ENCODE data around the gene TMUB1. TPM values are rescaled to one million over a fixed set of nuclear protein-coding genes. Genes with fewer than 3 reads are reported as not detected.

TMUB1 gene
- total RNA-seq, 1 donor from 2014 or later = 30.1 TPM

DNA sequence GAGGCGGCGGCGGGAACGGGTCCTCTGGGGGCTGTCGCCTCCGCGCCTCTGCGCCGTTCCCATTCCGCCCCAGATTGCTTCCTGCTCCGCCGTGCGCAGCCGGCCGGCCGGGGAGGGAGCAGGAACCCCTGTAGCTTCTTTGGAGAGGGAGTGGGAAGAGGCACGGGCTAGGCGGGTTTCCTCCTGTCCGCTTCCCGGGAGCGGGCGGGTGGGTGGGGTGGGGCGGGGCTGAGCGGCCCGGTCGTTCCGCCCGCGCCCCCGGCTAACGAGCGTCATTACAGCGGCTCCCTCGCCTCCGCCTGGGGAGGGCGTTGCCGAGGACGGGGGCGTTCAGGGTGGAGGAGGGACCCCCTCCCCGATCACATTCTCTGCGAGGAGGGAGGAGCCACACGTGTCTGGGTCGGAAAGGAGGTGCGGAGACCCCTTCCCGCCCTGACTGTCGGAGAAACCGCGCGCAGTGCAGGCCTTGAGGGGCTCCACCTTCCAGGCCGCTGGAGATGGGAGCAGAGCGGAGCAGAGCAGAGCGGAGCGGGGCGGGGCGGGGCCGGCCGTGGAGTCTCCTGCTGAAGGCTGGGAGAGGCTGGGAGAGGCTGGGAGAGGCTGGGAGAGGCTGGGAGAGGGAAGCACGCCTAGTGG lies 42.7 kb upstream of the TMUB1 start:
- intact Hi-C loops (cut with micrococcal nuclease) = no loop called here
- Histone ChIP-seq H3K27me3 (ENCODE audit: low read depth) (no peaks in the 10 kb centered on the region), H3K36me3 (peaks cover 50% of the 10 kb centered on the region), H3K9me3 (replicated peaks) (no peaks in the 10 kb centered on the region), H3K4me1 (peaks cover 28% of the 10 kb centered on the region), H3K4me3 (peak overlapping the region; percentile 69), H3K27ac (replicated peaks) (peak overlapping the region; percentile 38)
- TF ChIP-seq, protein P1, sequence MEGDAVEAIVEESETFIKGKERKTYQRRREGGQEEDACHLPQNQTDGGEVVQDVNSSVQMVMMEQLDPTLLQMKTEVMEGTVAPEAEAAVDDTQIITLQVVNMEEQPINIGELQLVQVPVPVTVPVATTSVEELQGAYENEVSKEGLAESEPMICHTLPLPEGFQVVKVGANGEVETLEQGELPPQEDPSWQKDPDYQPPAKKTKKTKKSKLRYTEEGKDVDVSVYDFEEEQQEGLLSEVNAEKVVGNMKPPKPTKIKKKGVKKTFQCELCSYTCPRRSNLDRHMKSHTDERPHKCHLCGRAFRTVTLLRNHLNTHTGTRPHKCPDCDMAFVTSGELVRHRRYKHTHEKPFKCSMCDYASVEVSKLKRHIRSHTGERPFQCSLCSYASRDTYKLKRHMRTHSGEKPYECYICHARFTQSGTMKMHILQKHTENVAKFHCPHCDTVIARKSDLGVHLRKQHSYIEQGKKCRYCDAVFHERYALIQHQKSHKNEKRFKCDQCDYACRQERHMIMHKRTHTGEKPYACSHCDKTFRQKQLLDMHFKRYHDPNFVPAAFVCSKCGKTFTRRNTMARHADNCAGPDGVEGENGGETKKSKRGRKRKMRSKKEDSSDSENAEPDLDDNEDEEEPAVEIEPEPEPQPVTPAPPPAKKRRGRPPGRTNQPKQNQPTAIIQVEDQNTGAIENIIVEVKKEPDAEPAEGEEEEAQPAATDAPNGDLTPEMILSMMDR (IDR thresholded peaks at IDR 0.05; ENCODE audit: borderline replicate concordance) = no peak
- no peak for DNase-seq

DNA sequence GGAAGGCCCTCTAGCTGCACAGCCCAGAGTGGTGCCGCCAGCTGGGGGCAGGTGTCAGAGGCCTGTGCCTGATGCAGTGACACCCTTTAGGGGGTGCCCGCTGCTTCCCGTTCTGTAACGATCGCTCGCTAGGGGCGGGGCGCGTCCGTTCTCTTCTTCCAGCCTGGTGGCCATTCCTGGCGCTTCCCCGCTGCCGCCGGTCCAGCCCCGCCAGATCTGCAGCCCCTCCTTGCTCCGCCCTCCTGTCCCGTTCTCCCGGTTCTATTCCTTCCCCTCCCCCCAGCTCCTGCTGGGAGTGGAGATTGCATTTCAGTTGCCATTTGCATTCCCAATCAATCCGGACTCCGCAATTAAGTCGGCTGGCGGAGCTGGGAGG lies 42.2 kb upstream of the TMUB1 start:
- Histone ChIP-seq H3K9me3 (replicated peaks) (no peaks in the 10 kb centered on the region), H3K27ac (replicated peaks) (peak overlapping the region; percentile 38), H3K4me1 (peaks cover 28% of the 10 kb centered on the region), H3K27me3 (ENCODE audit: low read depth) (no peaks in the 10 kb centered on the region), H3K4me3 (peak overlapping the region; percentile 69), H3K36me3 (peaks cover 50% of the 10 kb centered on the region)
- TF ChIP-seq, protein P1 (IDR thresholded peaks at IDR 0.05; ENCODE audit: borderline replicate concordance) = peak; percentile 44
- DNase-seq = peak; percentile 64
- intact Hi-C loops (cut with micrococcal nuclease) = no loop called here

DNA sequence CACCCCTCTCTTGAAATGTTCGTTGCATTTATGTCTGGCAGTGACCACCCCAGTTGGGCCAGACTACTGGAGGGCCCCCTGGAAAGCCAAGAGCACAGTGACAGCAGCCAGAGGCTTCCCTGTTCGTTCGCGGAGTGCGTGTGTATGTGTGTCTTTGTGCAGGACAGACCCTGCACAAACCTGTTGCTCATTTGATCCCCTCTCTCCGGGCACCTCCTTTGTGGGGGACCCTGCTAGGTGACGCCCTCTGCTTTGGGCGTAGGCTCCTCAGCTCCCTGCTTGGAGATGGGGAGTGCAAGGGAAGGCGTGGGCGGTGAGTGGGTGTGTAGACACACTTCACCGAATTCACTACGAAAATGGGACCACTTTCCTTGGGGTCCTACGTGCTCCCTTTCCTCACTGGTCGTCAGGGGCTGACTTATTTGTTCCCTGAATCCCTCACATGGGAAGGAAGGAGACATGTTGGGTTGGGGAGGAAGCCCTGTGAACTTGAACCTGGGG lies 41.7 kb upstream of the TMUB1 start:
- Histone ChIP-seq H3K27me3 (ENCODE audit: low read depth) (no peaks in the 10 kb centered on the region), H3K27ac (replicated peaks) (peak overlapping the region; percentile 38), H3K36me3 (peaks cover 50% of the 10 kb centered on the region), H3K9me3 (replicated peaks) (no peaks in the 10 kb centered on the region), H3K4me1 (peaks cover 28% of the 10 kb centered on the region), H3K4me3 (peak overlapping the region; percentile 69)
- TF ChIP-seq, protein P1 (IDR thresholded peaks at IDR 0.05; ENCODE audit: borderline replicate concordance) = no peak
- no peak for DNase-seq
- intact Hi-C loops (cut with micrococcal nuclease) = no loop called here

DNA sequence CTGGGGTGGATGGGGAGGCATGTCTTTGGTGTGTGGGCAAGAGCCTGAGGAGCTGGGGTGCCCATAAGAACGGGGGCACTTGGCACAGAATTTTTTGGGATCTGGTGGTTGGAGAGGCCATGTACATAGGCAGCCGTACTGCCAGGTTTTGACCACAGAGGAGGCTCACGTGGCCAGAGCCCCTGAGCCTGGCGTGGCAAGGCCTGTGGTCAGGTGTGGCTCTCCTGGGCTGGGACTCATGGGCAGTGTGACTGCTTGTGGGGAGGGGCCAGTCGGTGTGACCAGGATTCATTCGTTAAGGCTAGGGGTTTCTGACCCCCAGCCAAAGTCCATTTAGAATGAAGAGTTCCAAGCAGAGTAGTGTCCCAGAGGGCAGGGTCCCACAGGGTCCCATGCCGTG lies 41.2 kb upstream of the TMUB1 start:
- intact Hi-C loops (cut with micrococcal nuclease) = no loop called here
- no peaks in the 10 kb centered on the region for H3K9me3 ChIP-seq (replicated peaks)
- H3K27ac ChIP-seq (replicated peaks) = no peak overlapping the region
- TF ChIP-seq, protein P1 (IDR thresholded peaks at IDR 0.05; ENCODE audit: borderline replicate concordance) = no peak
- H3K36me3 ChIP-seq = peaks cover 52% of the 10 kb centered on the region
- no peak overlapping the region for H3K4me3 ChIP-seq
- DNase-seq = no peak
- H3K27me3 ChIP-seq (ENCODE audit: low read depth) = no peaks in the 10 kb centered on the region
- H3K4me1 ChIP-seq = peaks cover 28% of the 10 kb centered on the region

DNA sequence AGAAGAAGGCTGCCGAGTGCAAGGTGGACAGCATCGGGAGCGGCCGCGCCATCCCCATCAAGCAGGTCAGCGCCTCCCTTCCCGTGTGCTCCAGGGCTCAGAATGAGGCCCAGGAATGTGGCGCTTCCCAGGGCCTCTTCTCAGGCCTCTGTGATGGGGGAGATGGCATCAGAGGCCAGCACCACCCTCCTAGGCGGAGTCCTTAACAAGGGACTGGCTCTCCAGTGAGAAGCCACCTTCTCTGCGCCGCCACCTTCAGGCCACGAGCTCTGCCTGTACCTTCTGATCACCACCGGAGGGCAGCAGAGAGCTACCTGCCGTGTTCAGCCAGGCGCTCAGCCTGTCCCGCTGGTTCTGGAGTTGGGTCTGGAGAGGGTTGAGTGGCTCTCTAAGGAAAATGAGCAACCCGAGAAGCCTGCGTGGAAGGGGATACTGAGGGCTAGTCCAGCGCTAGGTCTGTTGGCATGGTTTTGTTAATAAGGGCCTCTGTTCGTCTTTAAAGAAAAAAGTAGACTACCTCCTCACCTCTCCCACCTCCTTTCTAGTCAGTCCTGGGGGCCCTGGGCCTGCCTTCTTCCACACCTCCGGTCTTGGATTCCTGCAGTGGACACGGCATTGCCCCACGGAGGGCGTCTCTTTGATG lies 40.6 kb upstream of the TMUB1 start:
- peaks cover 53% of the 10 kb centered on the region for H3K36me3 ChIP-seq
- H3K27ac ChIP-seq (replicated peaks) = no peak overlapping the region
- H3K9me3 ChIP-seq (replicated peaks) = no peaks in the 10 kb centered on the region
- TF ChIP-seq, protein P1 (IDR thresholded peaks at IDR 0.05; ENCODE audit: borderline replicate concordance) = peak; percentile 99
- H3K27me3 ChIP-seq (ENCODE audit: low read depth) = no peaks in the 10 kb centered on the region
- intact Hi-C loops (cut with micrococcal nuclease) = no loop called here
- peak; percentile 80 for DNase-seq
- H3K4me3 ChIP-seq = no peak overlapping the region
- H3K4me1 ChIP-seq = peaks cover 28% of the 10 kb centered on the region

Data from left ventricle myocardium inferior (tissue), 1 donor.